ENCODE results near the gene GNAO1.

Gene GNAO1

DNA sequence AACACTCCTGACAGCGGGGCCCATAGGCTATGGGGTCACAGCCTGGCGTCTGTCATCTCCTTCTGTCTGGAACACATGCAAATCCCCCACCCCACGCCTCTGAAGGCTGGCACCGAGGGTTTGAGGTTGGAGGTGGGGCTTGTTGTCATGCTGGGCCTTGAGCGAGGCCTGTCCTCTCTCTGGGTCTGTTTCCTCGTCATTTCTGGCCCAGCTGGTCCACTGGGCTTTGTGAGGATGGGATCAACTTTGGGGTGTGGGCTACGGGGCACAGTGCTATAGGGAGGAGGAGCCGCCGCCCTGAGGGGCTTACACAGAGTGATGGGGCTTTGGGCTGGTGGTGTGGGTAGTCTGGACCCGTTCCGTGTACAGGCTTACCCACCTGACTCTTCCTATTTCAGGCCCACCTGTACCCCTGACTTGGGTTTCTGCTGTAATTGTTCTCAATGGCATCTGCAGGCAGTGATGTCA, 146.6 kb downstream of the GNAO1 start:
- no peak for DNase-seq

GRCh38 chr16:56338566-56339318, 147.5 kb downstream of the GNAO1 start:
- no peak for DNase-seq

DNA sequence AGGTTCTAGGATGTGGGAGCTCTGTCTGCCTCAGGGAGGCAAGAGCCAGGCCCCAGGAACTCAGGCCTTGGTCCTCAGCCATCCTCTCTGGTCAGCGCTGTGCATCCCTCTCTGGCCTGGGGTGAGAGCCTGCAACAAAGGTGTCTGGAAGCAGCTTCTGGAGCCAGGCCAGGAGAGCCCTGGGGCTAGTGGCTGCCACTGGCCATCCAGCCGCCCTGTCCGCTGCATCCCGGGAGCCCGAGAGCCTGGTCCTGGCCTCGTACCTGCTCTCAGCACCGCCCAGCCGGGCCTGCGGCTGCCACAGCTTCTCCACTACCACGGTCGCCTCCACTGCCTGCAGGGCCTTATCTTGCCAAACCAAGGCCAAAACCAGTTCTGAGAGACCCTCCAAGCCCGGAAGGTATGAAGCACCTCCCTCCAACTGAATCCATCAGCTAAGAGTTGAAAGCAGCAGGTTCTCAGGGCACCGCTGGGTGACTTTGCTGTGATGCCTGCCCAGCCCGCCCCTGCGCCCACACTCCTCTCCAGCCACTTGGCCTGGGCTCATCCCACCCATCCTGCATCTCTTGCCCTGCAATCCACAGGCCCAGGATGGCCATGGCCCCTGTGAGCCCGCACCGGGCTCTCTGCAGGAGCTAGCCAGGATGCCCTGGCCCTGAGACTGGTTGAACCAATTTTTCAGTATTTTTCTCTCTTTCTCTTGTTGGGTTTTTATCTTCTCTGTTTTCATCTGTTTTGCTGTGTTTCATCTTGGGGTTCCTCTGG, 148.3 kb downstream of the GNAO1 start:
- DNase-seq: no peak

DNA sequence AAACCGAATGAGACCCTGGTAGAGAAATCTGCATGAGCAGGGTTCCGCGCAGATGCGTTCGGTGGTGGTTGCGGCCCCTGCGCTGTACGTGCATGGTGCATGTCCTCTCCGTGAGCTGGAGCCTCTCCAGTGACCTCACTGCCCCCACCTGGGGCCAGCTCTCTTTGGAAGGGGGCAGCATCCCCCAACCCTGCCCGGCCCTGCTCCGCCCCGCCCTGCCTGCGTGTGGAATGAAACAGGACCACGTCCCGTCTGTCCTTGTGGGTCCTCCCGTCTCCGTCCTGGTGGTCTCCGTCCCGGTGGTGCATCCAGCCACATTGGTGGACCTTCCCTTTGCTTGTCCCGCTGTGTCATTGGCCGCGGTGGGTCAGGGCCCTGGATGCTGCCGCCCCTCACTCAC, 149.1 kb downstream of the GNAO1 start:
- DNase-seq: no peak

DNA sequence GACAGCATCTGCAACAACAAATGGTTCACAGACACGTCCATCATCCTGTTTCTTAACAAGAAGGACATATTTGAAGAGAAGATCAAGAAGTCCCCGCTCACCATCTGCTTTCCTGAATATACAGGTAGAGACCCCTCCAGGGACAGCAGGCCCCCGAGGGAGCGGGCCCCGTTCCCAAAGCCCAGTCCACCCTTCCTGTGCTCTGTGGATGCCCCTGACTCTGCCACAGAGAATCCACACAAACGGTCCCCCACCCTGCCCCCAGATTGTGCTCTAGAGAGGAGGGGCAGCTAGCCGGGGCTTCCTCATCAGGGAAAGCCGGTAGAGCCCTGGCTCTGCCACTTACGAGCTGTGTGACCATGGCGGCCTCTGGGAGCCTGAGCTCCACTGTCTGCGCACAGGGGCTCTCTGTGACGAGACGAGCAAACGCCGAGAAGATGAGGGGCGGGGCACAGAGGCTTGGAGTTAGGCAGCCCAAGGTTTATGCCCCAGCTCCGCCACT, 149.6 kb downstream of the GNAO1 start:
- no peak for DNase-seq

GRCh38 chr16:56341656-56342399, 150.5 kb downstream of the GNAO1 start:
- DNase-seq: no peak

DNA sequence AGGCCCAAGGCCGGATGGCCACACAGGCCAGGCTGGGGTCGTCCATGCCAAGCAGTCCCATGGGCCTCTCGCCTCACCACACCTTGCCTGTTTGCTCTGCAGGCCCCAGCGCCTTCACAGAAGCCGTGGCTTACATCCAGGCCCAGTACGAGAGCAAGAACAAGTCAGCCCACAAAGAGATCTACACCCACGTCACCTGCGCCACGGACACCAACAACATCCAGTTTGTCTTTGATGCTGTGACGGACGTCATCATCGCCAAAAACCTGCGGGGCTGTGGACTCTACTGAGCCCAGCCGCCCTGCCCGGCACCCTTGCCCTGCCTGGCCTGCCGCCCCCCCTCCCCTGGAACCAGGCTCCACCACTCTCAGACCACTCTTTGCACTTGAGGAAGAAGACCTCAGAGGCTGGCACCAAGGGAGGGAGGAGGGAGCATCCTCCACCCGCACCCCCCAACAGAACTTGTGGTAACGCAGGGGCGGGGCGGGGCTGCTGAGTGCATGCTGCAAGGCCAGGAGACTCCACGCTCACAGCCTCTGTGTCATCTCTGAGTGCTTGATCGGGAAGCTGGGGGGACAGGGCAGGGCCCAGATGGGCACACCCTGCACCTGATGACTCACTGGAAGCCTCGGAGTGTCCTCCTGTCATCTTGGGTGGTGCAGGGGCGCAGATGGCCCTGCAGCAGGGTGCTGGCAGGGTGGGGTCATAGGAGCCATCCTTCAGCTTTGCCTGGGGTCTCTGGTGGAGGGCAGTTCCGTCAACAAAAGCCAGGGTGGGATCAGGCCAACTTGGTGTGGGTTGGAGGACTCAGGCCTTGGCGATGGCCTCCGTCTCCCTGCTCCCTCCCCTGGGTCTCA, 152.6 kb downstream of the GNAO1 start:
- DNase-seq: no peak

- DNase-seq: no peak
Observed at GRCh38 chr16:56344518-56345405, 153.5 kb downstream of the GNAO1 start.

GRCh38 chr16:56345406-56346050, 154.2 kb downstream of the GNAO1 start:
- no peak for DNase-seq

DNA sequence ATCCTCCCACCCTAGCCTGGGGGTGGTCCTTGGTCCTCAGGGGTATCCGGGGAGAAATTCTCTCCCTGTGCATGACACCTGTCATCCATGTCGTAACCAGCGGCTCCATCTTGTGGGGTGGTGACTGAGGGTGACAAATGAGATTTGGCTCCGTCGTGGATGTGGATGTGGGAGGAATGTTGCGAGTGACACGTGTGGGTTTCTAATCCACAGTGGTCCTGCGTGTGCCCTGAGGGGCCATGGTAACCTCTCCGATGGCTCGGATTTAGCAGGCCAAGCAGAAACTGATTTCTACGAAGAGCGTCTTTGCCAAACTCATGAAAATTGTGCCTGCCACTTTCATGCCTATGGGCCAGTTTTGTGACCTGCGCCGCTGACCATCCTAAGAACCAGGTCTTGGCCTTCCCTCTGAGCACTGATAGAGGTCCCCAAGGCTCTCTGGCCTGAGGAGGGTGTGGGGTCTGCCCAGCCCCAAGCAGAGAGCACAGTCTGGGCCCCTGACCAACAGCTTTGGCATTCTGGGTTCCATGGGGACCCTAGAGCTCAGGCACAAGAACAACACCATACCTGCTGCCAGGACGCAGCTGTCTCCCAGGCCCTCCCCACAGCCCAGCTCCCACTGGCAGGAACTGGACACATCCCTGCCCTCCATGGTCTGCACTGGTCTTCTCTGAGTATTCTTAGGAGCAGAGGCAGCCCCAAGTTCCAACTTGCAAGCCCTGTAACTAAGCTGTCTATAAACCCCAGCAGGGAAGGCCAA, 155.0 kb downstream of the GNAO1 start:
- DNase-seq: no peak

GRCh38 chr16:56347166-56347565, 155.9 kb downstream of the GNAO1 start:
- no peak for DNase-seq

- DNase-seq: no peak
Observed at GRCh38 chr16:56347670-56348069, 156.4 kb downstream of the GNAO1 start.

DNA sequence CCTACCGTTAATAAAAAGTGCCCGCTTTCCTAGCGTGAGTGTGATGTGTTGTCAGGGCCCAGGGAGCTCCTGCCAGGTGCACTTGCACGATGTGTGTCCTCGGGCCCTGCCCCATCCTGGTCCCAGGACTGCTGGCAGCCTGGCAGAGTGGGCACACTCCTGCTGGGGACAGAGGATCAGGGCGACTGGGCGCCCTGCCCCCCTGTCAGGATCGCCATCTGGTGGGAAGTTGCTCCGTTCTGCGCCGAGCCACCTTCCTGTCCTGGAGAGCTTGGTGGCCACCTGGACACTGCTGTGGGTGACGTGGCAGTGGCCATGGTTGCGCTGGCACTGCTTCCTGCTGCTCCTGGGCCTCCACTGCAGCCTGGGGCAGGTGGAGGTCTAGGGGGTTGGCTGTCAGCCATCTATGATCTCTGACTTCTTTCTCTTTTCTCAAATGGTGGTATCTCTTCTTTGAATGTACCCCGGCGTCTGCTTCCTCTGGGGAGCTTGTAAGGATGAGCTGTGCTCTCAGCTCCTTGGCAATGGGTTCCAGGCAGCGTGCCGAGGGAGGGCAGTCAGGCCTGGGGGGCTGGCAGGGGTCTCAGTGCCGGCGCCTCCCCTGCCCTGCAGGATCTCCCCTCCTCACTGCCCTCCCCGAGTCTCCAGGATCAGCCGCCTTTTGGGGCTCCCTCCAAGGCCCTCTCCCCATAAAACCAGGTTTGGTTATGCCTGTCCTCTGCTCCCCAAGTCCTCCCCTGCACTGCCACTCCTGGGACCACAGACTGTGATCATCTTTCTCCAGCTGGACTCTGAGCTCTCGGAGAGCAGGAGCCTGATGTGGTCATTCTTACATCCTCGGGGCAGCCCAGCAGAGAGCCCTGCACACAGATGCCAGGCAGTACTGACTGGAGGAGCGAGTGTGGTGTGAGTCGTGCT, 157.1 kb downstream of the GNAO1 start:
- DNase-seq: no peak

DNA sequence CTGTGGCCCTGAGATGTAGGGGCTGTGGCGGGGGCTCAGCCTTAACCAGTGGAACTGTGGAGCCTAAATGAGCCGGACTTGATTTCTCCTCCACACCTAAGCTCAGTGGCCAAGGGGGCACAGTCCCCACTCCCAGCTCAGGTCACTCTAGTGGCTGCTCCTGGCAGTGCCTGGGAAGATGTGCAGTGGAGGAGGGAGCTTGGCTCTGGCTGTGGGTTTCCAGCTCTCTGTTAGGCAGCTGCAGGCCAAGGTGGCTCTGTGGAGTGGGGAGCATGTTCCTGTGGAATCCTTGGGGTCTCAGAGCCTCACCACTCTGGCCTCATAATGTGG, 157.8 kb downstream of the GNAO1 start:
- DNase-seq: no peak

DNA sequence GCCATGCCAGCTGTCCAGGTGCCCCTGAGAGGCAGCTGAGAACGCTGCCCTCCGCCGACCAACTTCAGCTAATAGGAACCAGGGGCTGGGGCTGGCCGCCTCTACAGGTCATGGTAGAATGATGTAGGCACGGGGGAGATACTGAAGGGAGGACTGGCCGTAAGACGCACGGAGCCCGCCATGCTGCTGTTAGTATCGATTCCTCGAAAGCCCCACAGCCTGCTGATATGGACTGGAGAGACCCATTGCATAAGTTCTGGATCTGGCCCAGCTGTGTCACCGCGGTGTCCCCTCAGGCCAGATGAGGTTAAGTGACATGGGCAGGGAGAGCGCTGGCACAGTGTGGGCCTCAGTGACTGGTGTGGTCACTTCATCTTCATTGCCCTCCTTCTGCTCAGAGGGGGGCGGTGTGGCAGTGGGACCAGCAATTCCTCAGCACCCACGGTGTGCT, 158.4 kb downstream of the GNAO1 start:
- no peak for DNase-seq

GRCh38 chr16:56350491-56351405, 159.5 kb downstream of the GNAO1 start:
- DNase-seq: no peak

DNA sequence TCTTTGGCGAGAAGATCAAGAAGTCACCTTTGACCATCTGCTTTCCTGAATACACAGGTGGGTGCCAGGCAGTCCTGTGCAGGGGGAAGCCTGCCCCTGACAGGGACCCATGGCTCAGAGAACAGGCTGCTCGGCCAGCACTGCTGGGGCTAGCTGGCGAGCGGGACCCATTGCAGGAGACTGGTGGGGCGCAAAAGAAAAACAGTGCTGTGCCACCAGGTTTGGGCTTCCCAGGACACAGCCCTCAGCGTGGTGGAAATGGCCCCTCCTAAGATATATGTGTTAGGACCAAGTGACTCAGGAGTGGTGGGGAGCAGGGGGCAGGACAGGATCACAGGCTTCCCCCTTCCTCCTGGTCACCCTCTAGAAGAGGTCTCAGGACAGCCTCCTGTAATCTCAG, 160.2 kb downstream of the GNAO1 start:
- no peak for DNase-seq

Data from NCI-H1048 (cell line).